Lower leg skin (tissue), 4 donors: ENCODE results near the gene PRAMEF9. TPM values are rescaled to one million over a fixed set of nuclear protein-coding genes. Genes with fewer than 3 reads are reported as not detected.
A peak's percentile ranks its signal among the peaks of the same experiment; 100 is the strongest.
"Not testable (repeated sequence)": the region's sequence is repeated elsewhere in the genome, so short reads cannot be mapped to it uniquely, and the experiment has no call there.

ENCODE experiments used
- DNase-seq, 2 donors: peaks; one replicate each; pipeline ENCODE4 v3.0.0-alpha.2; 2019; ENCODE audit warnings: low spot score in 2 of 2
- H3K4me3 ChIP-seq: fragments of 200-600 bp; sonication (generic); 2 replicates; pipeline ENCODE4 v1.5.1; 2017; ENCODE audit warnings: mild to moderate bottlenecking, low read depth; ENCODE audit not compliant: poor library complexity, severe bottlenecking
- CTCF ChIP-seq, 3 donors: fragments of 450-650 bp; IDR thresholded peaks; one replicate each; pipeline ENCODE4 v1.5.1; 2016; ENCODE audit warnings: antibody characterized with exemption in 3 of 3, mild to moderate bottlenecking in 3 of 3, moderate library complexity in 2 of 3
- POLR2A ChIP-seq, 2 donors: fragments of 450-650 bp; IDR thresholded peaks; one replicate each; pipeline ENCODE4 v1.6.1; 2016 to 2017; ENCODE audit warnings: antibody characterized with exemption in 2 of 2, mild to moderate bottlenecking in 1 of 2, moderate library complexity in 1 of 2
- WGBS, 2 donors: methylation state at CpG; one replicate each; pipeline ENCODE4 v1.1.5; 2018; 5-methylcytosine and 5-hydroxymethylcytosine counted together
- intact Hi-C: fragments of 100-400 bp; cut with DNase I; formaldehyde crosslinking; loops from one replicate; pipeline ENCODE4 v1.15.0; 2023; ENCODE audit warnings: low total_unique reads
- total RNA-seq, 4 donors: library from RNA; depleted of rRNA; stranded (reverse); fragments of >200 nt; gene quantifications; one replicate each; pipeline ENCODE4 v1.1.0, GENCODE V29; 2016

PRAMEF9 gene
- not detected for total RNA-seq

GRCh38 chr1:13171548-13171947 lies at the start of gene PRAMEF9:
TSS of gene PRAMEF9 (plus strand) at chr1:13171848. CDS start at chr1:13175281, 3,433 bp downstream.
- H3K4me3 ChIP-seq, intact Hi-C loops, DNase-seq: not testable (repeated sequence)
- 84% methylated on average over 2 of the region's 2 CpGs; no CpG with 5 or more reads in 1 of the 2 donors for WGBS, 2 donors

- 83 to 100% methylated on average over 1 of the region's 5 CpGs for WGBS, 2 donors
- DNase-seq, H3K4me3 ChIP-seq, intact Hi-C loops: not testable (repeated sequence)
Observed at GRCh38 chr1:13155909-13156308, 15.7 kb upstream of the PRAMEF9 start, which contains the start of gene PRAMEF26. TSS of gene PRAMEF26 (minus strand) at chr1:13156009. CDS start at chr1:13153095, 2,914 bp downstream.

- intact Hi-C loops = not testable (repeated sequence)
Observed at GRCh38 chr1:13165531-13165930, 6.1 kb upstream of the PRAMEF9 start, which contains the start of gene HNRNPCL4. TSS of gene HNRNPCL4 (minus strand) at chr1:13165631. CDS start at chr1:13165467, 164 bp downstream.

GRCh38 chr1:13201309-13201708 lies 29.7 kb downstream of the PRAMEF9 start, which contains the start of gene PRAMEF13:
TSS of gene PRAMEF13 (minus strand) at chr1:13201409. CDS start at chr1:13199589, 1,820 bp downstream.
- no CpG with 5 or more reads among the region's 5 CpGs for WGBS, 2 donors
- DNase-seq, H3K4me3 ChIP-seq, intact Hi-C loops: not testable (repeated sequence)

More at GRCh38 chr1:13165531-13165930, 6.1 kb upstream of the PRAMEF9 start, which contains the start of gene HNRNPCL4:
- H3K4me3 ChIP-seq, DNase-seq: not testable (repeated sequence)
- WGBS, 2 donors = no CpG with 5 or more reads among the region's 8 CpGs

GRCh38 chr1:13208712-13209111 lies 37.1 kb downstream of the PRAMEF9 start:
- DNase-seq, H3K4me3 ChIP-seq, intact Hi-C loops: not testable (repeated sequence)
- WGBS, 2 donors = no CpG with 5 or more reads among the region's 9 CpGs

- no CpG with 5 or more reads among the region's 7 CpGs for WGBS, 2 donors
- DNase-seq, H3K4me3 ChIP-seq, intact Hi-C loops: not testable (repeated sequence)
Observed at GRCh38 chr1:13216619-13217018, 45.0 kb downstream of the PRAMEF9 start.

GRCh38 chr1:13219203-13219602 lies 47.6 kb downstream of the PRAMEF9 start:
- no CpG with 5 or more reads among the region's 3 CpGs for WGBS, 2 donors
- H3K4me3 ChIP-seq, DNase-seq, intact Hi-C loops: not testable (repeated sequence)

- H3K4me3 ChIP-seq, intact Hi-C loops, DNase-seq: not testable (repeated sequence)
- WGBS, 2 donors = no CpG with 5 or more reads among the region's 4 CpGs
Observed at GRCh38 chr1:13222788-13223187, 51.1 kb downstream of the PRAMEF9 start.

GRCh38 chr1:13224480-13225060 lies 52.9 kb downstream of the PRAMEF9 start:
- 77 to 87% methylated on average over 5 of the region's 5 CpGs for WGBS, 2 donors
- intact Hi-C loops = no loop called here
- no peak for TF ChIP-seq CTCF (IDR thresholded peaks at IDR 0.05)
- no peak for TF ChIP-seq POLR2A (IDR thresholded peaks at IDR 0.05)
- DNase-seq = peak in 1 of 2 donors; percentile 62
- no peak overlapping the region for H3K4me3 ChIP-seq

- intact Hi-C loops, H3K4me3 ChIP-seq: not testable (repeated sequence)
- DNase-seq = peak in 1 of 2 donors; percentile 70
- WGBS, 2 donors = 65 to 83% methylated on average over 9 of the region's 9 CpGs
Observed at GRCh38 chr1:13225675-13226204, 54.1 kb downstream of the PRAMEF9 start, which contains the start of gene PRAMEF18. TSS of gene PRAMEF18 (minus strand) at chr1:13226154. CDS start at chr1:13226106, 48 bp downstream.

GRCh38 chr1:13227271-13228055 lies 55.8 kb downstream of the PRAMEF9 start:
- H3K4me3 ChIP-seq, intact Hi-C loops: not testable (repeated sequence)
- DNase-seq = peak in 1 of 2 donors; percentile 67
- WGBS, 2 donors = 85 to 86% methylated on average over 8 of the region's 8 CpGs
